Liver (tissue), 9 donors: Measurements from ENCODE around the gene RECQL. TPM values are rescaled to one million over a fixed set of nuclear protein-coding genes. Genes with fewer than 3 reads are reported as not detected.

Experiments used
- DNase-seq: peaks from one replicate; pipeline ENCODE4 v3.0.0-alpha.2; 2017; ENCODE audit warnings: low spot score
- H3K27ac ChIP-seq, 2 donors: one replicate each; pipeline ENCODE4 v1.7.0; 2013; ENCODE audit warnings: inconsistent platforms in 2 of 2, low read length in 2 of 2, control low read depth in 1 of 2, low read depth in 1 of 2, mild to moderate bottlenecking in 1 of 2
- H3K27me3 ChIP-seq, 4 donors: one replicate each; pipeline versions ENCODE4 v1.6.1 to v1.7.0; 2013; ENCODE audit warnings: low read length in 3 of 4, inconsistent platforms in 1 of 4, mild to moderate bottlenecking in 1 of 4, moderate library complexity in 1 of 4; ENCODE audit not compliant: control insufficient read depth in 4 of 4, insufficient read depth in 4 of 4
- H3K36me3 ChIP-seq, 4 donors: one replicate each; pipeline versions ENCODE4 v1.6.1 to v1.7.0; 2013; ENCODE audit warnings: low read length in 3 of 4, mild to moderate bottlenecking in 3 of 4, low read depth in 1 of 4, moderate library complexity in 1 of 4; ENCODE audit not compliant: control insufficient read depth in 4 of 4, insufficient read depth in 3 of 4
- H3K4me1 ChIP-seq, 4 donors: one replicate each; pipeline versions ENCODE4 v1.6.1 to v1.7.0; 2013; ENCODE audit warnings: low read length in 3 of 4, mild to moderate bottlenecking in 3 of 4, moderate library complexity in 1 of 4; ENCODE audit not compliant: control insufficient read depth in 4 of 4, insufficient read depth in 4 of 4
- H3K4me3 ChIP-seq, 3 donors: one replicate each; pipeline versions ENCODE4 v1.6.1 to v1.7.0; 2013; ENCODE audit warnings: low read length in 3 of 3, control low read depth in 1 of 3, low read depth in 1 of 3, mild to moderate bottlenecking in 1 of 3
- H3K9ac ChIP-seq, 2 donors: one replicate each; pipeline ENCODE4 v1.7.0; 2013; ENCODE audit warnings: low read length in 2 of 2, mild to moderate bottlenecking in 2 of 2, moderate library complexity in 2 of 2, control low read depth in 1 of 2, low read depth in 1 of 2
- H3K9me3 ChIP-seq, 4 donors: one replicate each; pipeline versions ENCODE4 v1.6.1 to v1.7.0; 2013; ENCODE audit warnings: low read length in 3 of 4; ENCODE audit not compliant: control insufficient read depth in 4 of 4
- EGR1 ChIP-seq, 2 donors: IDR thresholded peaks; 2 replicates each; pipeline ENCODE4 v1.6.1; 2016 to 2018; ENCODE audit warnings: antibody characterized with exemption in 2 of 2, low read depth in 2 of 2
- FOXA2 ChIP-seq: IDR thresholded peaks from 2 replicates; pipeline ENCODE4 v1.6.1; 2016; ENCODE audit warnings: antibody characterized with exemption
- GABPA ChIP-seq, 2 donors: IDR thresholded peaks in 1 of 2; conservative IDR thresholded peaks in 1 of 2; 2 replicates each; pipeline ENCODE4 v1.6.1; 2016; ENCODE audit warnings: antibody characterized with exemption in 2 of 2, mild to moderate bottlenecking in 1 of 2, moderate library complexity in 1 of 2
- HNF4G ChIP-seq: IDR thresholded peaks from 2 replicates; pipeline ENCODE4 v1.6.1; 2016; ENCODE audit warnings: antibody characterized with exemption
- JUND ChIP-seq, 2 donors: IDR thresholded peaks; 2 replicates each; pipeline ENCODE4 v1.6.1; 2016; ENCODE audit warnings: antibody characterized with exemption in 2 of 2
- MAX ChIP-seq: IDR thresholded peaks from 2 replicates; pipeline ENCODE4 v1.6.1; 2016; ENCODE audit warnings: antibody characterized with exemption
- REST ChIP-seq: IDR thresholded peaks from 2 replicates; pipeline ENCODE4 v1.6.1; 2016; ENCODE audit warnings: antibody characterized with exemption, mild to moderate bottlenecking
- SP1 ChIP-seq: IDR thresholded peaks from 2 replicates; pipeline ENCODE4 v1.6.1; 2018; ENCODE audit warnings: antibody characterized with exemption, mild to moderate bottlenecking
- TAF1 ChIP-seq: conservative IDR thresholded peaks from 2 replicates; pipeline ENCODE4 v1.6.1; 2016; ENCODE audit warnings: antibody characterized with exemption, mild to moderate bottlenecking
- YY1 ChIP-seq: IDR thresholded peaks from 2 replicates; pipeline ENCODE4 v1.6.1; 2016; ENCODE audit warnings: antibody characterized with exemption, mild to moderate bottlenecking
- ZBTB33 ChIP-seq: IDR thresholded peaks from 2 replicates; pipeline ENCODE4 v1.6.1; 2016; ENCODE audit warnings: antibody characterized with exemption
- WGBS: extraction: QIAGEN DNeasy Blood & Tissue Kit; methylation state at CpG from one replicate; pipeline ENCODE4 v1.1.7; 2013; 5-methylcytosine and 5-hydroxymethylcytosine counted together
- polyA plus RNA-seq, 2 donors: library from polyadenylated mRNA; stranded (reverse) in 1 of 2; unstranded in 1 of 2; fragments of 200-250 nt in 1 of 2; fragments of >200 nt in 1 of 2; fragmentation: Nextera tagmentation in 1 of 2; extraction: Ambion mirVana in 1 of 2; gene quantifications; one replicate each; pipeline versions ENCODE4 v1.2.1 to v1.2.3, GENCODE V29; 2013 to 2015
- total RNA-seq, 2 donors: library from RNA; depleted of rRNA; stranded (reverse); fragments of >200 nt; gene quantifications; one replicate each; pipeline ENCODE4 v1.2.3, GENCODE V29; 2014
- donor health status: healthy.
- donor health status: healthy.
- donor health status: healthy.
- donor health status: healthy.
- donor health status: healthy.

RECQL gene
- total and polyA plus RNA-seq, 4 donors = 5.8 to 20.1 (median 12.0) TPM

- no peak for DNase-seq
- no peaks in the 10 kb centered on the region for H3K9me3 ChIP-seq
- H3K4me3 ChIP-seq = no peak overlapping the region
- H3K9ac ChIP-seq = no peak overlapping the region
- TF ChIP-seq GABPA (IDR thresholded peaks at IDR 0.05 in 1 of 2, conservative IDR thresholded peaks at IDR 0.05 in 1 of 2) = no peak
- TF ChIP-seq EGR1 (IDR thresholded peaks at IDR 0.05; ENCODE audit: low read depth in 2 of 2) = no peak
- TF ChIP-seq ZBTB33 = no peak
- no peak for TF ChIP-seq REST
- TF ChIP-seq FOXA2 = no peak
- no peak for TF ChIP-seq SP1
- no peak for TF ChIP-seq HNF4G
- H3K27me3 ChIP-seq = no peaks in the 10 kb centered on the region
- 91% methylated on average over 10 of the region's 10 CpGs for WGBS
- H3K36me3 ChIP-seq = peaks cover 3 to 53% (median 22%) of the 10 kb centered on the region in 4 donors
- H3K27ac ChIP-seq = no peak overlapping the region
- H3K4me1 ChIP-seq = no peaks in the 10 kb centered on the region
Observed at GRCh38 chr12:21478756-21479455, 22.5 kb downstream of the RECQL start.

GRCh38 chr12:21476949-21477348 is 24.5 kb downstream of the RECQL start:
- TF ChIP-seq JUND (IDR thresholded peaks at IDR 0.05) (no peak), TAF1 (no peak), MAX (no peak), REST (no peak), GABPA (IDR thresholded peaks at IDR 0.05 in 1 of 2, conservative IDR thresholded peaks at IDR 0.05 in 1 of 2) (no peak), YY1 (no peak), SP1 (no peak)
- WGBS = 95% methylated on average over 3 of the region's 3 CpGs
- H3K36me3 ChIP-seq = peaks cover 5 to 51% (median 23%) of the 10 kb centered on the region in 4 donors

More at GRCh38 chr12:21476949-21477348, 24.5 kb downstream of the RECQL start:
- DNase-seq = no peak
- Histone ChIP-seq H3K9ac (no peak overlapping the region), H3K4me1 (no peaks in the 10 kb centered on the region), H3K27ac (no peak overlapping the region), H3K27me3 (no peaks in the 10 kb centered on the region), H3K4me3 (no peak overlapping the region), H3K9me3 (no peaks in the 10 kb centered on the region)
